Heart left ventricle (tissue), 16 donors: ENCODE measurements around the gene SRSF3. TPM values are rescaled to one million over a fixed set of nuclear protein-coding genes. Genes with fewer than 3 reads are reported as not detected.
A peak's percentile ranks its signal among the peaks of the same experiment; 100 is the strongest.

Source experiments
- ATAC-seq, 4 donors: fragments of 200-7000 bp; cut with Tn5 transposase; one replicate each; pipeline ENCODE4 v1.9.1; 2020 to 2022; ENCODE audit warnings: moderate library complexity in 4 of 4, mild to moderate bottlenecking in 3 of 4, moderate number of reproducible peaks in 1 of 4
- DNase-seq, 5 donors: peaks; one replicate each; pipeline ENCODE4 v3.0.0-alpha.2; 2020
- H3K27ac ChIP-seq, 12 donors: fragments of 200-600 bp; sonication (generic) in 4 of 12; one replicate each; pipeline versions ENCODE4 v1.5.0 to v1.8.0; 2016 to 2022; ENCODE audit warnings: mild to moderate bottlenecking in 2 of 12
- H3K27me3 ChIP-seq, 9 donors: fragments of 200-600 bp; sonication (generic) in 2 of 9; one replicate each; pipeline versions ENCODE4 v1.5.1 to v1.8.0; 2016 to 2022; ENCODE audit warnings: mild to moderate bottlenecking in 3 of 9
- H3K36me3 ChIP-seq, 9 donors: fragments of 200-600 bp; sonication (generic) in 2 of 9; one replicate each; pipeline versions ENCODE4 v1.5.0 to v1.8.0; 2018 to 2022; ENCODE audit warnings: mild to moderate bottlenecking in 2 of 9
- H3K4me1 ChIP-seq, 12 donors: fragments of 200-600 bp; sonication (generic) in 4 of 12; one replicate each; pipeline versions ENCODE4 v1.5.0 to v1.8.0; 2016 to 2022; ENCODE audit warnings: mild to moderate bottlenecking in 3 of 12
- H3K4me3 ChIP-seq, 12 donors: fragments of 200-600 bp; sonication (generic) in 4 of 12; one replicate each; pipeline versions ENCODE4 v1.5.0 to v1.8.0; 2017 to 2022; ENCODE audit warnings: mild to moderate bottlenecking in 9 of 12, moderate library complexity in 4 of 12
- H3K9me3 ChIP-seq, 12 donors: fragments of 200-600 bp; sonication (generic) in 4 of 12; one replicate each; pipeline versions ENCODE4 v1.5.0 to v1.8.0; 2016 to 2022; ENCODE audit warnings: mild to moderate bottlenecking in 1 of 12
- POLR2A ChIP-seq, 2 donors: fragments of 450-650 bp; IDR thresholded peaks; one replicate each; pipeline ENCODE4 v1.6.1; 2017; ENCODE audit warnings: antibody characterized with exemption in 2 of 2, mild to moderate bottlenecking in 2 of 2, moderate library complexity in 2 of 2
- WGBS, 4 donors: extraction: QIAGEN DNeasy Blood & Tissue Kit in 2 of 4; methylation state at CpG; one replicate each; pipeline versions ENCODE4 v1.1.5 to v1.1.7; 2013 to 2018; 5-methylcytosine and 5-hydroxymethylcytosine counted together
- intact Hi-C, 10 donors: fragments of 100-400 bp; cut with DNase I; formaldehyde crosslinking; loops; one replicate each; pipeline versions ENCODE4 v1.11.1 to v1.14.2; 2022
- polyA plus RNA-seq, 2 donors: library from polyadenylated mRNA; stranded (reverse); fragments of 200-250 nt; gene quantifications; one replicate each; pipeline ENCODE4 v1.2.3, GENCODE V29; 2013
- total RNA-seq, 9 donors: library from RNA; depleted of rRNA in 2 of 9; stranded (reverse); fragments of >200 nt in 2 of 9; fragmentation: NEBNext Ultra II Directional in 3 of 9; extraction: Animal tissue kit (Norgen Biotek cat#: 25700) in 3 of 9; gene quantifications; one replicate each; pipeline versions ENCODE4 v1.1.0 to v1.2.4, GENCODE V29; 2016 to 2023
- TF ChIP-seq, protein P1 (sequence below), 12 donors: fragments of 200-600 bp; sonication (generic) in 4 of 12; IDR thresholded peaks; one replicate each; pipeline versions ENCODE4 v1.5.0 to v1.8.0; 2018 to 2022; ENCODE audit warnings: antibody characterized with exemption in 12 of 12, mild to moderate bottlenecking in 5 of 12
- donor health status: ischemic (EF 13 %, LVEDD 7.1; RV severe dilation, severe dysfunction).
- donor health status: healthy with polysubstance abuse.
- donor health status: DM: no; HTN: yes; CAD: no.
- donor health status: DM: no; HTN: no; CAD: no.
- donor health status: ischemic (EF 25% LVEDD 6.9; RV normal size, moderate dysfunction).
- donor health status: ischemic (EF 25% LVEDD 5.7; RV mildly dilated, moderate dysfunction).
- donor health status: healthy.
- donor health status: DM: yes; HTN: yes; CAD: no.
- donor health status: ischemic (EF 35%, LVEDD 5.7; RV mildly dilated, moderate dysfunction).
- donor health status: nonischemic (EF 11% LVEDD 7.7; RV severe dilation, severe dysfunction).
- donor health status: DM: yes; HTN: yes; CAD: no.
- donor health status: PGD.
- donor health status: ischemic (EF 29% LVEDD 5.4; RV normal size, mild dysfunction).
- donor health status: nonischemic (EF 23%, LVEDD 6.1; RV moderate dilation, normal function).

The SRSF3 gene
- total and polyA plus RNA-seq, 11 donors, result 43.2 to 215 (median 111) TPM

DNA sequence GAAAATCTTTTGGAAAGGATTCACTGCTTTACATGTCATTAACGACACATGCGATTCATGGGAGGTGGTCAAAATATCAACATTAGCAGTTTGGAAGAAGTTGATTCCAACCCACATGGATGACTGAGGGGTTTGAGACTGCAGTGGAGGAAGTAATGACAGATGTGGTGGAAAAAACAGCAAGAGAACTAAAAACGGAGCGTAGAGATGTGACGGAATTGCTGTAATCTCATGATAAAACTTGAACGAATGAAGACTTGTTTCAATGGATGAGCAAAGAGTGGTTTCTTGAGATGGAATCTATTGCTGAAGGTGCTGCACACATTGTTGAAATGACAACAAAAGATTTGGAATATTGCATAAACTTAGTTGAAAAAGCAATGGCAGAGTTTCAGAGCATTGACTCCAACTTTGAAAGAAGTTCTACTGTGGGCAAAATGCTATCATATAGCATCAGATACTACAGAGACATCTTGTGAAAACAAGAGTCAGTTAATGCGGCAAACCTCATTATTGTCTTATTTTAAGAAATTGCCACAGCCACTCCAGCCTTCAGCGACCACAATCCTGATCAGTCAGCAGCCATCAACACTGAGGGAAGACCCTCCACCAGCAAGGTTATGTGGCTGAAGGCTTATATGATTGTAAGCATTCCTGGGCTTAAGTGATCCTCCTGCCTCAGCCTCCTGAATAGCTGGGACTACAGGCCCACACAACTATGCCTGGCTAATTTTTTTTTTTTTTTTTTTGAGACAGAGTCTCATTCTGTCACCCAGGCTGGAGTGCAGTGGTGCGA lies 19.2 kb downstream of the SRSF3 start:
- peaks cover 0 to 41% (median 24%) of the 10 kb centered on the region in 12 donors for H3K4me1 ChIP-seq
- H3K36me3 ChIP-seq, result peaks cover 0 to 59% (median 50%) of the 10 kb centered on the region in 9 donors
- no peak overlapping the region for H3K27ac ChIP-seq
- H3K9me3 ChIP-seq, result no peaks in the 10 kb centered on the region
- intact Hi-C loops, result loop anchor here in 2 of 10 donors (10.0 kb wide), 2 partner anchors 231 to 241 kb away; no protein-coding TSS in a partner anchor
- WGBS, 4 donors, result 88 to 90% (median 89%) methylated on average over 9 of the region's 9 CpGs
- no peaks in the 10 kb centered on the region for H3K27me3 ChIP-seq
- DNase-seq (no peak), ATAC-seq (no peak)
- H3K4me3 ChIP-seq, result no peak overlapping the region
- TF ChIP-seq, protein P1, sequence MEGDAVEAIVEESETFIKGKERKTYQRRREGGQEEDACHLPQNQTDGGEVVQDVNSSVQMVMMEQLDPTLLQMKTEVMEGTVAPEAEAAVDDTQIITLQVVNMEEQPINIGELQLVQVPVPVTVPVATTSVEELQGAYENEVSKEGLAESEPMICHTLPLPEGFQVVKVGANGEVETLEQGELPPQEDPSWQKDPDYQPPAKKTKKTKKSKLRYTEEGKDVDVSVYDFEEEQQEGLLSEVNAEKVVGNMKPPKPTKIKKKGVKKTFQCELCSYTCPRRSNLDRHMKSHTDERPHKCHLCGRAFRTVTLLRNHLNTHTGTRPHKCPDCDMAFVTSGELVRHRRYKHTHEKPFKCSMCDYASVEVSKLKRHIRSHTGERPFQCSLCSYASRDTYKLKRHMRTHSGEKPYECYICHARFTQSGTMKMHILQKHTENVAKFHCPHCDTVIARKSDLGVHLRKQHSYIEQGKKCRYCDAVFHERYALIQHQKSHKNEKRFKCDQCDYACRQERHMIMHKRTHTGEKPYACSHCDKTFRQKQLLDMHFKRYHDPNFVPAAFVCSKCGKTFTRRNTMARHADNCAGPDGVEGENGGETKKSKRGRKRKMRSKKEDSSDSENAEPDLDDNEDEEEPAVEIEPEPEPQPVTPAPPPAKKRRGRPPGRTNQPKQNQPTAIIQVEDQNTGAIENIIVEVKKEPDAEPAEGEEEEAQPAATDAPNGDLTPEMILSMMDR (IDR thresholded peaks at IDR 0.05), result no peak
- TF ChIP-seq POLR2A (IDR thresholded peaks at IDR 0.05), result no peak

DNA sequence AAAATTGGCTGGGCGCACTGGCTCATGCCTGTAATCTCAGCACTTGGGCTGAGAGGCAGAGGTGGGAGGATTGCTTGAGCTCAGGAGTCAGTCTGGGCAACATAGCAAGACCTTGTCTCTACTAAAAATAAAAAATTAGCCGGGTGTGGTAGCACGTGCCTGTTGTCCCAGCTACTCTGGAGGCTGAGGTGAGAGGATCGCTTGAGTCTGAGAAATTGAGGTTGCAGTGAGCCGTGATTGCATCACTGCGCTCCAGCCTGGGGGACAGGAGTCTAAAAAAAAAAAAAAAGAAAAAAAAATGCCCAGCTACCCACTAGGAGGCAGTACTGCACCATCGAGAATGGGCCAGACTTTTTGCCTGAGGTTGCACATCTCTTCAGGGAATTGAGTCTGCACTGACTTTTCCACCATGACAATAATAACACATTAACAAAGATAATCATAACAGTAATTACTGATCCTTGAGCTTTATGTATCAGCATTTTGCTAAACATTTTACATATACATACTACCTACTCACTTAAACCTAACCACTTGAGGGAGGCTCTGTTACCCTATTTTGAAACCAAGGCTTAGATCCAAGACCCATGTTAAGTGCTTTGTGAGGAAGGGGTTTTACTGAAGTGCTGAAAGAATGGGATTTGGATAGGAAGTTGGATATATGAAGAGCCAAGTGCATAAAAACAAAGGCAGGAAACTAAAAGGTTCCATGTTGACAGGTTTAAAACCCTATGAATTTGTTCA lies 21.0 kb downstream of the SRSF3 start:
- Histone ChIP-seq H3K4me3 (no peak overlapping the region), H3K36me3 (peaks cover 0 to 43% (median 33%) of the 10 kb centered on the region in 9 donors), H3K4me1 (peaks cover 0 to 36% (median 15%) of the 10 kb centered on the region in 12 donors), H3K9me3 (no peaks in the 10 kb centered on the region), H3K27me3 (no peaks in the 10 kb centered on the region), H3K27ac (peak overlapping the region in 5 of 12 donors; percentile 14 to 49 (median 43))
- ATAC-seq, result peak; percentile 67 to 80 (median 78)
- WGBS, 4 donors, result 28 to 40% (median 36%) methylated on average over 7 of the region's 7 CpGs
- intact Hi-C loops, result loop anchor here in 7 of 10 donors (2.0 to 10.0 kb wide), 5 partner anchors 110 to 240 kb away; no protein-coding TSS in a partner anchor
- peak in 3 of 5 donors; percentile 35 to 58 (median 56) for DNase-seq
- TF ChIP-seq, protein P1 (IDR thresholded peaks at IDR 0.05), result peak; percentile 51 to 75 (median 64)
- TF ChIP-seq POLR2A (IDR thresholded peaks at IDR 0.05), result no peak

DNA sequence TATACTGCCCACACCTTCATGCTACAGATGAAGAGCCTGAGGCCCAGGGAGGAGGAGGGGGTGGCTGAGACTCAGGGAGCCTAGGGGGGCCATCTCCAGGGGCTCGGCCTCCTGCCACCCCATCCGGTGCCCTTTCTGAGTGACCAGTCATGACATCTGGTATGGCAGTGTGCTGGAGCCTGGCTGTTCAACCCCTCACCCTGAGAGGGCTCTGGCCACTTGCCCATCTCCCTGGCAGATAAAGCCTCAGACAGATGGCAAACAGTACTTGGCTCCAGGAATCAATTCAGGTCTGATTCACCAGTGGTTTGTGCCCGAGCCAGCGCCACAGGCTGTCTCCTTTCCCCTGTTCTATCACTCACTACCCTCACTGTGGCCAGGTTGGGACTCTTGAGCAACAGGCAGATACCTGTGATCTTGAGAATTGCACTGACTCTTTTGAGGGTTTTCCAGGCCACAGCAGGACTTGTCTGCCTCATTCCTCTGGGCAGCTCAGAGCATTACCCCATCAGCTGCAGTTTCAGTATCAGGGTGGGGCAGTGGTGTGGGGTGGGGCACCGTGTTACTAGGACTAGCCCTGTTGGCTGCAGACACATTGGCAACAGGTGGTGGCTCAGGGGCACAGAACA lies 22.8 kb downstream of the SRSF3 start:
- peak in 3 of 5 donors; percentile 41 to 74 (median 67) for DNase-seq
- H3K4me3 ChIP-seq, result no peak overlapping the region
- H3K4me1 ChIP-seq, result peaks cover 0 to 39% (median 15%) of the 10 kb centered on the region in 12 donors
- intact Hi-C loops, result loop anchor here in 4 of 10 donors (5.0 to 10.0 kb wide), 3 partner anchors 140 to 238 kb away; no protein-coding TSS in a partner anchor
- H3K27me3 ChIP-seq, result no peaks in the 10 kb centered on the region
- 39 to 64% (median 50%) methylated on average over 5 of the region's 5 CpGs for WGBS, 4 donors
- ATAC-seq, result peak; percentile 8 to 65 (median 28)
- peaks cover 0 to 27% (median 18%) of the 10 kb centered on the region in 9 donors for H3K36me3 ChIP-seq
- no peaks in the 10 kb centered on the region for H3K9me3 ChIP-seq
- peak overlapping the region in 1 of 12 donors; percentile 31 for H3K27ac ChIP-seq
- no peak for TF ChIP-seq POLR2A (IDR thresholded peaks at IDR 0.05)
- TF ChIP-seq, protein P1 (IDR thresholded peaks at IDR 0.05), result no peak
